Neural crest cell (in vitro differentiated cells): ENCODE results near the gene GAS2L1. TPM values are rescaled to one million over a fixed set of nuclear protein-coding genes. Genes with fewer than 3 reads are reported as not detected.
A peak's percentile ranks its signal among the peaks of the same experiment; 100 is the strongest.

ENCODE experiments used
- DNase-seq: peaks from one replicate; pipeline ENCODE4 v3.0.0; 2021; ENCODE audit warnings: low read depth, mixed read lengths, low spot score
- H3K27ac Mint-ChIP-seq: one replicate; pipeline ENCODE4 v1.8.0; 2021; ENCODE audit warnings: mild to moderate bottlenecking, mixed read lengths; ENCODE audit not compliant: unreplicated experiment
- H3K27me3 Mint-ChIP-seq: 2 replicates; pipeline ENCODE4 v1.8.0; 2021; ENCODE audit warnings: low read depth, mild to moderate bottlenecking, mixed read lengths
- H3K36me3 Mint-ChIP-seq: 2 replicates; pipeline ENCODE4 v1.8.0; 2021; ENCODE audit warnings: low read depth, mild to moderate bottlenecking, mixed read lengths
- H3K4me1 Mint-ChIP-seq: 2 replicates; pipeline ENCODE4 v1.8.0; 2021; ENCODE audit warnings: mixed read lengths
- H3K4me3 Mint-ChIP-seq: one replicate; pipeline ENCODE4 v1.8.0; 2021; ENCODE audit warnings: mild to moderate bottlenecking, mixed read lengths
- H3K9me3 Mint-ChIP-seq: 2 replicates; pipeline ENCODE4 v1.8.0; 2021; ENCODE audit warnings: mixed read lengths
- total RNA-seq: library from RNA; stranded (reverse); gene quantifications from 2 replicates; pipeline ENCODE4 v1.2.1, GENCODE V29; 2021
- TF ChIP-seq, protein P1 (sequence below): fragments of 200-600 bp; sonication (generic); conservative IDR thresholded peaks from 2 replicates; pipeline ENCODE4 v1.5.0; 2021; ENCODE audit warnings: antibody characterized with exemption, mild to moderate bottlenecking

The GAS2L1 gene
- total RNA-seq, 1 donor from 2014 or later, result 8.9 TPM

DNA sequence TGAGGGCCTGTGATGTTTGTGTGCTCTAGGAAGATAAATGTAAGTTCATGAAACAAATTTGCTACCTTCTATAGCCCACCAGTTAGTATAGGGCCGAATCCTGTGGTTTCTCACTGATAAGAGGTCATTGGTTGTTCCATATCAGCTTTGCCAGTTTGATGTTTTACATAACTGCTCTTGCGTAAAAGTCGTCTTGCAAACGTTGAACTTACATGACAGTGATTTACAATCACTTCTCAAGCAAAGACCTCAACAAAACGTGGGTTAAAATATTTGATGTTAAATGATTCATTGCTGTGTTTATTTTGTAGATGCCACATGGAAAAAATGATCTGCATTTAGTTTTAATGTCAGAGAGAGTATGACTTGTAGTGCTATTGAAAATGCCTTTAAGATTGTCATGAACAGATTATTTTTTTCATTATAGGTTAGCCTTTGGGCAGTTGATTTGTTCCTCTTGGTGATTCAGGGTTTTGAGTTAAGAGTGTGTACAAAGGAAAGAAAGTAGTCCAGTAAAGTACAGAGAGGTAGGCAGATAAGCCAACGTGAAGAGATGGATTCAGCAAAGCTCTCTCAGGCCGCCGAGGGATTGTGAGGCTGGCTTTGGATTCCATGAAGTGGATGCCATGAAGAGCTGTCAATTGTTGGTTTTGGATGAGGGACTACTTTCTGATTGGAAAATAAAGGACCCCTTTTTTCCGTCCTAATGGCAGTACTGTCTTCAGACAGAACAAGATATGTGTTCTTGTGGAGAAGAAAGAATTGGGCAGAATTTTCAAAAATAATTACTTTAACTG lies 35.8 kb upstream of the GAS2L1 start:
- Mint-ChIP-seq H3K9me3 (no peaks in the 10 kb centered on the region), H3K27ac (peak overlapping the region; percentile 23), H3K27me3 (peaks cover 2% of the 10 kb centered on the region), H3K36me3 (peaks cover 42% of the 10 kb centered on the region), H3K4me3 (peak overlapping the region; percentile 99), H3K4me1 (peaks cover 65% of the 10 kb centered on the region)
- TF ChIP-seq, protein P1, sequence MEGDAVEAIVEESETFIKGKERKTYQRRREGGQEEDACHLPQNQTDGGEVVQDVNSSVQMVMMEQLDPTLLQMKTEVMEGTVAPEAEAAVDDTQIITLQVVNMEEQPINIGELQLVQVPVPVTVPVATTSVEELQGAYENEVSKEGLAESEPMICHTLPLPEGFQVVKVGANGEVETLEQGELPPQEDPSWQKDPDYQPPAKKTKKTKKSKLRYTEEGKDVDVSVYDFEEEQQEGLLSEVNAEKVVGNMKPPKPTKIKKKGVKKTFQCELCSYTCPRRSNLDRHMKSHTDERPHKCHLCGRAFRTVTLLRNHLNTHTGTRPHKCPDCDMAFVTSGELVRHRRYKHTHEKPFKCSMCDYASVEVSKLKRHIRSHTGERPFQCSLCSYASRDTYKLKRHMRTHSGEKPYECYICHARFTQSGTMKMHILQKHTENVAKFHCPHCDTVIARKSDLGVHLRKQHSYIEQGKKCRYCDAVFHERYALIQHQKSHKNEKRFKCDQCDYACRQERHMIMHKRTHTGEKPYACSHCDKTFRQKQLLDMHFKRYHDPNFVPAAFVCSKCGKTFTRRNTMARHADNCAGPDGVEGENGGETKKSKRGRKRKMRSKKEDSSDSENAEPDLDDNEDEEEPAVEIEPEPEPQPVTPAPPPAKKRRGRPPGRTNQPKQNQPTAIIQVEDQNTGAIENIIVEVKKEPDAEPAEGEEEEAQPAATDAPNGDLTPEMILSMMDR, result no peak
- no peak for DNase-seq

DNA sequence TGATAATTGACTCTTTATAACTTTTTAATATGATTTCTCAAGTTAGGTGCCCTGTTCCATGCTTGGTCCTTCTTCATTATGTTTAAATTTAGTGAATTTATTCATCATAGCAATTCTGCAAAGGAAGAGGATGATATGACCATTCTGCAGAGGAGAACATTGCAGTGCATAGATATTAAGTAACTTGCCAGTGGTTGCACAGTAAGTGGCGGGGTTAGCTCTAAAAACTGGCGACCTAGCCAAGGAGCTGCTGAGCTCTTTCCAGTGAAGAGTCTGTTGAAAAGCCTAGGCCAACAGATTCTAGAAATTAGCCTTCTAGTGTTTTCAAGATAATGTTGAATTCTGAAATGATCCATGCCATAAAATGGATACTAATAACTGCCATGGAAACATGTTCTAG lies 33.8 kb upstream of the GAS2L1 start:
- Mint-ChIP-seq H3K4me1 (peaks cover 50% of the 10 kb centered on the region), H3K27ac (no peak overlapping the region), H3K9me3 (no peaks in the 10 kb centered on the region), H3K27me3 (peaks cover 2% of the 10 kb centered on the region), H3K36me3 (peaks cover 50% of the 10 kb centered on the region), H3K4me3 (peak overlapping the region; percentile 39)
- TF ChIP-seq, protein P1, result no peak
- DNase-seq, result no peak

DNA sequence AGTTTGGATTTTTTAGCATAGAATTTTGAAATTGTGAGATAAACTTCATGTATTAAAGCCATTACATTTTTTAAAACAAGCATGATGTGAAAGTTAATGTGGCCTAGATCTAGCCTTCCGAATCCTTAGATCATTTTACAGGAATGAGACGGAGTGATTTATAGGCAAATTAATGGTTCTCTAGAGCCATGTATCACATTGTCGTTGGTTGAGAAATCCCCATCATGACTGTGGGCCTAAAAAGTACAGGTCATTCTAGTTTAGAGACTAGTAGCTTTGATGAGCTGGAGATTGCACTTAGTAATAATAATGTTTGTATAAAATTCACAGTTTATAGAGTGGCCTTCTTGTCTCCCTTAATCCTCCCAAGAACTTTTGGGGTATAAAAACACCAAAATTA lies 31.3 kb upstream of the GAS2L1 start:
- Mint-ChIP-seq H3K27ac (no peak overlapping the region), H3K36me3 (peaks cover 46% of the 10 kb centered on the region), H3K4me1 (peaks cover 33% of the 10 kb centered on the region), H3K4me3 (no peak overlapping the region), H3K27me3 (no peaks in the 10 kb centered on the region), H3K9me3 (no peaks in the 10 kb centered on the region)
- no peak for DNase-seq
- TF ChIP-seq, protein P1, result no peak

DNA sequence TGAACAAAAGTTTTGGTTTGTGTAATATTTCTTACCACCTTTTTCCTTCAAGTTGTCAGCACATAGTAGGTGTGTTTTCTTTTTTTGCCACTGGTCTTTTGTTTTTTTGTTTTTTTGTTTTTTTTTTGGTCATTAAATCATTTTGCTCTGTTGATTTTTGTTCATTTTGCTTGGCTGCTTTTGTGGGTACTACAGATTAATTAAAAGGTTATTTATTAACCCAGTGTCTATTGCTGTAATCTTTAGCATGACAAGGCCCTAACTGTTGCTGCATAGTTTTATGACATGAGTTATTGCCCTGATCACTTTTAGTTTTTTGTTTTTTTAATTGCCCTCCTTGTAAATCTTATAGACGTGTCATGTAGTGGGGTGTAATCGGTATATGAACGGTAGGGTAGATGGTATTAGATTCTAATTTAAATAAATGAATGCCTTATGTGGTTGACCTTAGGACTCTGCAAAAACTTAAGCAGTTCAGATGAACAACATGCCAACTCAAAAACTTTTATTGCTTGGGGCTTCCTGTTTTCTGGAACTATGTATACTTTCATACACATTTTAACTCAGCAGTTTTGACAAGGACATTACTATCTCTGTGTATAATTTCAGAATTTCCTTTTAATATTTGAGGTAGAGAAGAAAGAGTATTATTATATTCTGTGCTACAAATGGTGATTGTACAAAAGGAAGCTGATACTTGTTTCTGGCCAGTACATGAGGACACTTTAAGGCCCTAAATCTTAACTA lies 30.5 kb upstream of the GAS2L1 start:
- Mint-ChIP-seq H3K27me3 (no peaks in the 10 kb centered on the region), H3K4me1 (peaks cover 24% of the 10 kb centered on the region), H3K36me3 (peaks cover 43% of the 10 kb centered on the region), H3K4me3 (no peak overlapping the region), H3K9me3 (no peaks in the 10 kb centered on the region), H3K27ac (no peak overlapping the region)
- TF ChIP-seq, protein P1, result no peak
- DNase-seq, result no peak

DNA sequence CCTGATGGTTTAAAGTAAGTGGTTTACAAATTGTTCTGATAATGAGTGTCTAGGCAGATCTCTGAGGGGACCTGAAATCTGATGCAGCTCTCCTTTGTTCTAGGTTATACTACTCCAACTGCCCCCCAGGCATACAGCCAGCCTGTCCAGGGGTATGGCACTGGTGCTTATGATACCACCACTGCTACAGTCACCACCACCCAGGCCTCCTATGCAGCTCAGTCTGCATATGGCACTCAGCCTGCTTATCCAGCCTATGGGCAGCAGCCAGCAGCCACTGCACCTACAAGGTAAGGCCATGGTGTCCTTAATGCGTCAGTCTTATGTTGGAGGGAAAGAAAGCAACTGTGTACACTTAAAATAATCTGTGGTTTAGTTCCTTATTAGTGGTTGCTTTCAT lies 28.5 kb upstream of the GAS2L1 start:
- DNase-seq, result no peak
- H3K27ac Mint-ChIP-seq, result no peak overlapping the region

More for the DNA sequence above, 28.5 kb upstream of the GAS2L1 start:
- H3K36me3 Mint-ChIP-seq, result peaks cover 44% of the 10 kb centered on the region
- peaks cover 11% of the 10 kb centered on the region for H3K4me1 Mint-ChIP-seq
- no peak overlapping the region for H3K4me3 Mint-ChIP-seq
- TF ChIP-seq, protein P1, result no peak
- H3K27me3 Mint-ChIP-seq, result no peaks in the 10 kb centered on the region
- H3K9me3 Mint-ChIP-seq, result no peaks in the 10 kb centered on the region
